HEK293T (cell line): ENCODE data around the gene MAP3K14.

Source experiments
- CTCF ChIA-PET: fragments of 350-600 bp; formaldehyde crosslinking; extraction: SDS; loops from one replicate; lab custom pipeline; 2021; ENCODE audit warnings: antibody characterized with exemption, inconsistent platforms; lab: Yijun Ruan, JAX
- POLR2A ChIA-PET: fragments of 350-600 bp; formaldehyde crosslinking; extraction: SDS; loops from one replicate; lab custom pipeline; 2020; ENCODE audit warnings: antibody characterized with exemption, inconsistent platforms; lab: Yijun Ruan, JAX
- DNase-seq: peaks from one replicate; pipeline ENCODE4 v3.0.0; 2012; ENCODE audit warnings: mixed read lengths; ENCODE audit errors: extremely low spot score
- ARNT ChIP-seq: fragments of 450-650 bp; IDR thresholded peaks from 2 replicates; pipeline ENCODE4 v1.6.1; 2017; ENCODE audit warnings: mild to moderate bottlenecking
- BHLHE40 ChIP-seq: fragments of 450-650 bp; IDR thresholded peaks from 2 replicates; pipeline ENCODE4 v1.6.1; 2016; ENCODE audit warnings: mild to moderate bottlenecking, moderate library complexity, borderline replicate concordance
- CTBP1 ChIP-seq: fragments of 450-650 bp; IDR thresholded peaks from 2 replicates; pipeline ENCODE4 v1.6.1; 2016; ENCODE audit warnings: borderline replicate concordance
- ELF4 ChIP-seq: fragments of 450-650 bp; IDR thresholded peaks from 2 replicates; pipeline ENCODE4 v1.6.1; 2017; ENCODE audit warnings: antibody characterized with exemption
- FOXA1 ChIP-seq: fragments of 450-650 bp; IDR thresholded peaks from 2 replicates; pipeline ENCODE4 v1.6.1; 2016; ENCODE audit warnings: mild to moderate bottlenecking
- FOXK2 ChIP-seq: fragments of 450-650 bp; IDR thresholded peaks from 2 replicates; pipeline ENCODE4 v1.6.1; 2016; ENCODE audit warnings: mild to moderate bottlenecking
- FOXM1 ChIP-seq: fragments of 450-650 bp; IDR thresholded peaks from 2 replicates; pipeline ENCODE4 v1.6.1; 2017; ENCODE audit warnings: mild to moderate bottlenecking, borderline replicate concordance
- HDGF ChIP-seq: fragments of 450-650 bp; IDR thresholded peaks from 2 replicates; pipeline ENCODE4 v1.6.1; 2017; ENCODE audit warnings: antibody characterized with exemption, borderline replicate concordance
- L3MBTL2 ChIP-seq: fragments of 450-650 bp; conservative IDR thresholded peaks from 2 replicates; pipeline ENCODE4 v1.6.1; 2016; ENCODE audit warnings: mild to moderate bottlenecking
- LEF1 ChIP-seq: fragments of 450-650 bp; IDR thresholded peaks from 2 replicates; pipeline ENCODE4 v1.6.1; 2017; ENCODE audit warnings: mild to moderate bottlenecking, borderline replicate concordance
- NFRKB ChIP-seq: fragments of 450-650 bp; IDR thresholded peaks from 2 replicates; pipeline ENCODE4 v1.6.1; 2016; ENCODE audit warnings: mild to moderate bottlenecking, moderate library complexity
- PKNOX1 ChIP-seq: fragments of 450-650 bp; IDR thresholded peaks from 2 replicates; pipeline ENCODE4 v1.6.1; 2016
- SP1 ChIP-seq: fragments of 450-650 bp; IDR thresholded peaks from 2 replicates; pipeline ENCODE4 v1.6.1; 2017
- SUZ12 ChIP-seq: fragments of 450-650 bp; IDR thresholded peaks from 2 replicates; pipeline ENCODE4 v1.6.1; 2016; ENCODE audit warnings: mild to moderate bottlenecking
- TARDBP ChIP-seq: fragments of 450-650 bp; IDR thresholded peaks from 2 replicates; pipeline ENCODE4 v1.6.1; 2016
- ZNF384 ChIP-seq: fragments of 450-650 bp; IDR thresholded peaks from 2 replicates; pipeline ENCODE4 v1.6.1; 2016

MAP3K14 gene

GRCh38 chr17:45320931-45321461, 4.2 kb upstream of the MAP3K14 start:
- TF ChIP-seq HDGF: no peak
- TF ChIP-seq PKNOX1: peak; percentile 63
- ChIA-PET POLR2A (interaction anchor here (1.5 to 2.2 kb wide), 3 partner anchors 10 to 53 kb away, joined by 3 to 8 read pairs (median 4); no protein-coding TSS in a partner anchor), CTCF (no interaction called here)
- peak; percentile 54 for DNase-seq

- no peak for TF ChIP-seq BHLHE40
- no peak for TF ChIP-seq ARNT
- no peak for TF ChIP-seq FOXA1
- no peak for TF ChIP-seq L3MBTL2
- TF ChIP-seq FOXK2: no peak
- no peak for TF ChIP-seq PKNOX1
- no peak for TF ChIP-seq TARDBP
- TF ChIP-seq SUZ12: no peak
- POLR2A ChIA-PET: interaction anchor here (1.5 to 2.2 kb wide), 3 partner anchors 9 to 53 kb away, joined by 3 to 8 read pairs (median 4); no protein-coding TSS in a partner anchor
- no peak for DNase-seq
- CTCF ChIA-PET: interaction anchor here (1.6 kb wide), 1 partner anchor 43 kb away, joined by 12 read pairs; no protein-coding TSS in a partner anchor
Observed at GRCh38 chr17:45320349-45320930, 3.6 kb upstream of the MAP3K14 start.

GRCh38 chr17:45319239-45319703, 2.5 kb upstream of the MAP3K14 start:
- TF ChIP-seq ARNT (no peak), TARDBP (no peak), LEF1 (no peak), BHLHE40 (no peak), L3MBTL2 (no peak), ELF4 (no peak), FOXA1 (no peak), FOXM1 (no peak), HDGF (no peak), CTBP1 (no peak), SUZ12 (no peak), PKNOX1 (no peak), FOXK2 (no peak), ZNF384 (no peak), NFRKB (no peak), SP1 (no peak)
- POLR2A ChIA-PET: interaction anchor here (0.7 to 2.2 kb wide), 5 partner anchors 8 to 53 kb away, joined by 3 to 8 read pairs (median 3); no protein-coding TSS in a partner anchor
- no peak for DNase-seq
- CTCF ChIA-PET: interaction anchor here (0.9 to 1.6 kb wide), 2 partner anchors 26 to 41 kb away, joined by 3 to 12 read pairs; no protein-coding TSS in a partner anchor

- TF ChIP-seq FOXM1 (no peak), SP1 (no peak), BHLHE40 (no peak), SUZ12 (no peak)
- DNase-seq: no peak
- CTCF ChIA-PET: interaction anchor here (0.9 to 1.6 kb wide), 2 partner anchors 27 to 41 kb away, joined by 3 to 12 read pairs; no protein-coding TSS in a partner anchor
- POLR2A ChIA-PET: interaction anchor here (0.7 to 3.4 kb wide), 6 partner anchors 7 to 53 kb away, joined by 3 to 23 read pairs (median 4); no protein-coding TSS in a partner anchor
Observed at GRCh38 chr17:45318561-45319230, 1.9 kb upstream of the MAP3K14 start.

- peak; percentile 97 for TF ChIP-seq PKNOX1
- TF ChIP-seq L3MBTL2: peak; percentile 83
- no peak for TF ChIP-seq CTBP1
- no peak for TF ChIP-seq LEF1
- TF ChIP-seq ZNF384: no peak
- CTCF ChIA-PET: interaction anchor here (0.7 to 2.3 kb wide), 6 partner anchors 11 to 182 kb away, joined by 3 to 10 read pairs (median 4); partner anchors contain the start of gene ACBD4
- peak; percentile 99 for DNase-seq
- POLR2A ChIA-PET: interaction anchor here (0.6 to 3.4 kb wide), 19 partner anchors 9 to 268 kb away, joined by 3 to 26 read pairs (median 4); partner anchors contain the start of genes HEXIM1 and HEXIM2
Observed at GRCh38 chr17:45317111-45317928, 500 bp upstream of the MAP3K14 start.
